A549 (cell line): ENCODE results near the gene ZNF800. TPM values are rescaled to one million over a fixed set of nuclear protein-coding genes. Genes with fewer than 3 reads are reported as not detected.

Experiments
- ATAC-seq, 2 experiments: fragments of 200-7000 bp in 1 of 2; fragments of >200 bp in 1 of 2; cut with Nextera tagmentation in 1 of 2; cut with Tn5 transposase in 1 of 2; 3 replicates each; pipeline versions ENCODE4 v1.8.0 to v1.9.1; 2018 to 2020; ENCODE audit warnings: mild to moderate bottlenecking in 1 of 2, moderate library complexity in 1 of 2
- CTCF ChIA-PET: fragments of 300-600 bp; sonication (Branson Sonifier 250); formaldehyde crosslinking; extraction: SDS; loops from one replicate; lab custom pipeline; 2021; ENCODE audit warnings: antibody characterized with exemption, inconsistent platforms; lab: Yijun Ruan, JAX
- POLR2A ChIA-PET: fragments of 350-600 bp; formaldehyde crosslinking; extraction: SDS; loops from one replicate; lab custom pipeline; 2021; ENCODE audit warnings: antibody characterized with exemption, inconsistent platforms; lab: Yijun Ruan, JAX
- DNase-seq, 2 experiments: peaks; one replicate each; pipeline versions ENCODE4 v3.0.0 to v3.0.0-alpha.2; 2011 to 2016; ENCODE audit warnings: low read depth in 1 of 2, low spot score in 1 of 2
- FAIRE-seq: peaks from 2 replicates; lab custom pipeline; 2011; peaks lifted over from hg19 to GRCh38; lab: Jason Lieb, UNC
- H3K27ac ChIP-seq, 2 experiments: fragments of >200 bp; sonication (Bioruptor Twin); formaldehyde crosslinking; 3 replicates each; pipeline ENCODE4 v1.5.1; 2016 to 2017
- H3K4me1 ChIP-seq: fragments of >200 bp; sonication (Bioruptor Twin); formaldehyde crosslinking; 3 replicates; pipeline ENCODE4 v1.6.1; 2016
- H3K4me2 ChIP-seq: fragments of >200 bp; sonication (Bioruptor Twin); formaldehyde crosslinking; 3 replicates; pipeline ENCODE4 v1.6.1; 2016
- H3K4me3 ChIP-seq: fragments of >200 bp; sonication (Bioruptor Twin); formaldehyde crosslinking; 3 replicates; pipeline ENCODE4 v1.5.1; 2016
- H3K9me3 ChIP-seq: fragments of >200 bp; sonication (Bioruptor Twin); formaldehyde crosslinking; 3 replicates; pipeline ENCODE4 v1.6.1; 2016
- ATOH8 ChIP-seq: fragments of 250-450 bp; sonication (Bioruptor Pico); IDR thresholded peaks from 2 replicates; pipeline ENCODE4 v1.5.0; 2020; ENCODE audit warnings: low read depth, mild to moderate bottlenecking, moderate library complexity
- CBX2 ChIP-seq: fragments of 200-600 bp; sonication (generic); IDR thresholded peaks from 2 replicates; pipeline ENCODE4 v1.6.1; 2016; ENCODE audit warnings: low read depth, mild to moderate bottlenecking, borderline replicate concordance
- CBX8 ChIP-seq: fragments of 200-600 bp; sonication (generic); IDR thresholded peaks from 2 replicates; pipeline ENCODE4 v1.6.1; 2016
- CHD4 ChIP-seq: fragments of 200-600 bp; sonication (generic); IDR thresholded peaks from 2 replicates; pipeline ENCODE4 v1.6.1; 2016; ENCODE audit warnings: antibody characterized with exemption, mild to moderate bottlenecking, borderline replicate concordance
- EHF ChIP-seq: fragments of 250-450 bp; sonication (Bioruptor Pico); IDR thresholded peaks from 2 replicates; pipeline ENCODE4 v1.5.0; 2020; ENCODE audit warnings: mild to moderate bottlenecking
- FOSB ChIP-seq: fragments of 250-450 bp; sonication (Bioruptor Pico); IDR thresholded peaks from 2 replicates; pipeline ENCODE4 v1.5.0; 2020; ENCODE audit warnings: mild to moderate bottlenecking, moderate library complexity
- GATA3 ChIP-seq: IDR thresholded peaks from 2 replicates; pipeline ENCODE4 v1.6.1; 2012; ENCODE audit warnings: borderline replicate concordance
- HOXB5 ChIP-seq: fragments of 250-450 bp; sonication (Bioruptor Pico); IDR thresholded peaks from 2 replicates; pipeline ENCODE4 v1.5.0; 2020; ENCODE audit warnings: mild to moderate bottlenecking, moderate library complexity
- JUN ChIP-seq, 2 experiments: fragments of >200 bp; sonication (Bioruptor Twin); formaldehyde crosslinking; IDR thresholded peaks; 2 replicates in 1 of 2; 3 replicates in 1 of 2; pipeline ENCODE4 v1.6.1; 2016 to 2017
- JUNB ChIP-seq: fragments of >200 bp; sonication (Bioruptor Twin); formaldehyde crosslinking; IDR thresholded peaks from 2 replicates; pipeline ENCODE4 v1.6.1; 2016
- KDM1A ChIP-seq: fragments of 200-600 bp; sonication (generic); IDR thresholded peaks from 2 replicates; pipeline ENCODE4 v1.6.1; 2016; ENCODE audit warnings: low read depth, mild to moderate bottlenecking
- MYC ChIP-seq: IDR thresholded peaks from 2 replicates; pipeline ENCODE4 v1.6.1; 2012; ENCODE audit warnings: mild to moderate bottlenecking, inconsistent platforms, low read length, improper control_type of control experiment, borderline replicate concordance
- PHF8 ChIP-seq: fragments of 200-600 bp; sonication (generic); IDR thresholded peaks from 2 replicates; pipeline ENCODE4 v1.6.1; 2016; ENCODE audit warnings: low read depth, mild to moderate bottlenecking, antibody characterized with exemption, moderate library complexity, borderline replicate concordance
- RAD21 ChIP-seq, 2 experiments: fragments of >200 bp in 1 of 2; sonication (Bioruptor Twin) in 1 of 2; formaldehyde crosslinking in 1 of 2; IDR thresholded peaks in 1 of 2; conservative IDR thresholded peaks in 1 of 2; 2 replicates in 1 of 2; 3 replicates in 1 of 2; pipeline ENCODE4 v1.6.1; 2012 to 2018; ENCODE audit warnings: inconsistent platforms in 1 of 2
- RARB ChIP-seq: fragments of 250-450 bp; sonication (Bioruptor Pico); IDR thresholded peaks from 2 replicates; pipeline ENCODE4 v1.8.0; 2021; ENCODE audit warnings: mild to moderate bottlenecking, moderate library complexity
- RCOR1 ChIP-seq: fragments of 150-350 bp; IDR thresholded peaks from 2 replicates; pipeline ENCODE4 v1.6.1; 2014; ENCODE audit warnings: antibody characterized with exemption, low read length, low read depth
- TFCP2L1 ChIP-seq: fragments of 250-450 bp; sonication (Bioruptor Pico); IDR thresholded peaks from 2 replicates; pipeline ENCODE4 v1.5.0; 2021; ENCODE audit warnings: mild to moderate bottlenecking
- ZC3H11A ChIP-seq: fragments of 450-650 bp; IDR thresholded peaks from 2 replicates; pipeline ENCODE4 v1.6.1; 2014; ENCODE audit warnings: antibody characterized with exemption, mild to moderate bottlenecking
- ZNF302 ChIP-seq: fragments of 250-450 bp; sonication (Bioruptor Pico); IDR thresholded peaks from 2 replicates; pipeline ENCODE4 v1.9.0; 2021; ENCODE audit warnings: inconsistent platforms, mild to moderate bottlenecking, moderate library complexity
- WGBS: methylation state at CpG from one replicate; pipeline ENCODE4 v1.1.6; 2017; ENCODE audit errors: missing lambda C conversion rate; 5-methylcytosine and 5-hydroxymethylcytosine counted together
- polyA plus RNA-seq, 4 experiments: library from polyadenylated mRNA; depleted of rRNA in 3 of 4; stranded (reverse); fragments of >200 nt; fragmentation: RNase III in 1 of 4; extraction: RNeasy Plus Mini Kit Qiagen cat#74134 plus additional on column Dnase treatment in 1 of 4; gene quantifications; 2 replicates in 3 of 4; 3 replicates in 1 of 4; pipeline ENCODE4 v1.2.3, GENCODE V29; 2011 to 2017
- TF ChIP-seq, protein P1 (sequence below): fragments of >200 bp; sonication (Bioruptor Twin); formaldehyde crosslinking; IDR thresholded peaks from 3 replicates; pipeline ENCODE4 v1.6.1; 2016
- TF ChIP-seq, protein P2 (sequence below): IDR thresholded peaks from 2 replicates; pipeline ENCODE4 v1.6.1; 2012
- TF ChIP-seq, protein P3 (sequence below): fragments of >200 bp; sonication (Bioruptor Twin); formaldehyde crosslinking; IDR thresholded peaks from 2 replicates; pipeline ENCODE4 v1.6.1; 2016
- TF ChIP-seq, protein P4 (sequence below): fragments of 250-450 bp; sonication (Bioruptor Pico); IDR thresholded peaks from 2 replicates; pipeline ENCODE4 v1.5.0; 2021; ENCODE audit warnings: mild to moderate bottlenecking, moderate library complexity, borderline replicate concordance

Gene ZNF800
- polyA plus RNA-seq, 2 of the 4 experiments (the other 2 are of a cell fraction) = 8.7 to 17.2 TPM

GRCh38 chr7:127411176-127411575, 18.7 kb upstream of the ZNF800 start:
- TF ChIP-seq RAD21 (conservative IDR thresholded peaks at IDR 0.05 in 1 of 2, IDR thresholded peaks at IDR 0.05 in 1 of 2) = no peak
- TF ChIP-seq ZC3H11A = no peak
- no peak for TF ChIP-seq CBX2
- no peak for TF ChIP-seq GATA3
- TF ChIP-seq RARB (CRISPR knock-in tag) = no peak
- no peak for TF ChIP-seq ZNF302 (CRISPR knock-in tag)
- TF ChIP-seq, protein P1, sequence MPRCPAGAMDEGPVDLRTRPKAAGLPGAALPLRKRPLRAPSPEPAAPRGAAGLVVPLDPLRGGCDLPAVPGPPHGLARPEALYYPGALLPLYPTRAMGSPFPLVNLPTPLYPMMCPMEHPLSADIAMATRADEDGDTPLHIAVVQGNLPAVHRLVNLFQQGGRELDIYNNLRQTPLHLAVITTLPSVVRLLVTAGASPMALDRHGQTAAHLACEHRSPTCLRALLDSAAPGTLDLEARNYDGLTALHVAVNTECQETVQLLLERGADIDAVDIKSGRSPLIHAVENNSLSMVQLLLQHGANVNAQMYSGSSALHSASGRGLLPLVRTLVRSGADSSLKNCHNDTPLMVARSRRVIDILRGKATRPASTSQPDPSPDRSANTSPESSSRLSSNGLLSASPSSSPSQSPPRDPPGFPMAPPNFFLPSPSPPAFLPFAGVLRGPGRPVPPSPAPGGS = no peak
- H3K4me1 ChIP-seq = no peaks in the 10 kb centered on the region
- no peak overlapping the region for H3K4me2 ChIP-seq
- ChIA-PET CTCF (no interaction called here), POLR2A (no interaction called here)
- no peaks in the 10 kb centered on the region for H3K9me3 ChIP-seq
- DNase-seq = no peak
- H3K4me3 ChIP-seq = no peak overlapping the region
- H3K27ac ChIP-seq = no peak overlapping the region
- FAIRE-seq = no peak
- ATAC-seq = no peak

DNA sequence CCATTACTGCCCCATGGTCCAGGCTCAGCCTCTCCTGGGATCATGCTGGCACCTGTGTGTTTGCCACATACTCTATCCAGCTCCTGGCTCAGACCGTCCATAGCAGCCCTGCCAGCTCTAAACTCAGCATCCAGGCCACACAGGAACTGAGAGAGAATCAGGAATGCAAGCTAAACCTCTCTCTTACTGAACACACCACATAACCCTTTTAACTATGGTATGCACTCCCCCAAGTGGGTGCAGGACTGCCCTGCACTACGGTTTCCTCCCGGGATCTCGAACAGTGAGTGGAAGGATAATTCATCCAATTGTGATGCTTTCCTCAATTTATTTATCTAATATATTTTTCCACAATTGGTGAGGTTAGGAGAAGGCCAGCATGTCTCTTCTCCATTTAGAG, 17.1 kb upstream of the ZNF800 start:
- ChIA-PET CTCF (no interaction called here), POLR2A (no interaction called here)
- DNase-seq = no peak
- Histone ChIP-seq H3K27ac (no peak overlapping the region), H3K4me2 (no peak overlapping the region), H3K4me1 (no peaks in the 10 kb centered on the region), H3K9me3 (no peaks in the 10 kb centered on the region), H3K4me3 (no peak overlapping the region)
- peak in 1 of 2 experiments; percentile 39; a peak in 2 of 6 replicates for ATAC-seq
- TF ChIP-seq ATOH8 (CRISPR knock-in tag) (no peak), FOSB (CRISPR knock-in tag) (no peak), TFCP2L1 (no peak), MYC (no peak), JUNB (no peak), EHF (CRISPR knock-in tag) (no peak), HOXB5 (CRISPR knock-in tag) (no peak), CHD4 (no peak), CBX8 (no peak), RAD21 (conservative IDR thresholded peaks at IDR 0.05 in 1 of 2, IDR thresholded peaks at IDR 0.05 in 1 of 2) (no peak), KDM1A (no peak), ZC3H11A (no peak), RARB (CRISPR knock-in tag) (no peak), PHF8 (no peak), RCOR1 (no peak), JUN (IDR thresholded peaks at IDR 0.05) (no peak)
- TF ChIP-seq, protein P2, sequence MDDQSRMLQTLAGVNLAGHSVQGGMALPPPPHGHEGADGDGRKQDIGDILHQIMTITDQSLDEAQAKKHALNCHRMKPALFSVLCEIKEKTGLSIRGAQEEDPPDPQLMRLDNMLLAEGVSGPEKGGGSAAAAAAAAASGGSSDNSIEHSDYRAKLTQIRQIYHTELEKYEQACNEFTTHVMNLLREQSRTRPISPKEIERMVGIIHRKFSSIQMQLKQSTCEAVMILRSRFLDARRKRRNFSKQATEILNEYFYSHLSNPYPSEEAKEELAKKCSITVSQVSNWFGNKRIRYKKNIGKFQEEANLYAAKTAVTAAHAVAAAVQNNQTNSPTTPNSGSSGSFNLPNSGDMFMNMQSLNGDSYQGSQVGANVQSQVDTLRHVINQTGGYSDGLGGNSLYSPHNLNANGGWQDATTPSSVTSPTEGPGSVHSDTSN = no peak
- TF ChIP-seq, protein P3, sequence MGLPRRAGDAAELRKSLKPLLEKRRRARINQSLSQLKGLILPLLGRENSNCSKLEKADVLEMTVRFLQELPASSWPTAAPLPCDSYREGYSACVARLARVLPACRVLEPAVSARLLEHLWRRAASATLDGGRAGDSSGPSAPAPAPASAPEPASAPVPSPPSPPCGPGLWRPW = no peak
- TF ChIP-seq, protein P4, sequence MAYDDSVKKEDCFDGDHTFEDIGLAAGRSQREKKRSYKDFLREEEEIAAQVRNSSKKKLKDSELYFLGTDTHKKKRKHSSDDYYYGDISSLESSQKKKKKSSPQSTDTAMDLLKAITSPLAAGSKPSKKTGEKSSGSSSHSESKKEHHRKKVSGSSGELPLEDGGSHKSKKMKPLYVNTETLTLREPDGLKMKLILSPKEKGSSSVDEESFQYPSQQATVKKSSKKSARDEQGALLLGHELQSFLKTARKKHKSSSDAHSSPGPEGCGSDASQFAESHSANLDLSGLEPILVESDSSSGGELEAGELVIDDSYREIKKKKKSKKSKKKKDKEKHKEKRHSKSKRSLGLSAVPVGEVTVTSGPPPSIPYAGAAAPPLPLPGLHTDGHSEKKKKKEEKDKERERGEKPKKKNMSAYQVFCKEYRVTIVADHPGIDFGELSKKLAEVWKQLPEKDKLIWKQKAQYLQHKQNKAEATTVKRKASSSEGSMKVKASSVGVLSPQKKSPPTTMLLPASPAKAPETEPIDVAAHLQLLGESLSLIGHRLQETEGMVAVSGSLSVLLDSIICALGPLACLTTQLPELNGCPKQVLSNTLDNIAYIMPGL (CRISPR knock-in tag) = no peak
- WGBS = 38% methylated on average over 4 of the region's 4 CpGs
- no peak for FAIRE-seq
